AG08395 (cell line): ENCODE results near the gene RLBP1.

Source experiments
- DNase-seq: peaks from one replicate; pipeline ENCODE4 v3.0.0; 2012; ENCODE audit warnings: mixed read lengths, low spot score

The RLBP1 gene

GRCh38 chr15:89205991-89206585, 15.3 kb downstream of the RLBP1 start:
- DNase-seq, result no peak

- no peak for DNase-seq
Measured at GRCh38 chr15:89203705-89204273, 17.6 kb downstream of the RLBP1 start.

- no peak for DNase-seq
Measured at GRCh38 chr15:89201465-89202005, 19.8 kb downstream of the RLBP1 start.

GRCh38 chr15:89200182-89200581, 21.2 kb downstream of the RLBP1 start:
- DNase-seq, result no peak

DNA sequence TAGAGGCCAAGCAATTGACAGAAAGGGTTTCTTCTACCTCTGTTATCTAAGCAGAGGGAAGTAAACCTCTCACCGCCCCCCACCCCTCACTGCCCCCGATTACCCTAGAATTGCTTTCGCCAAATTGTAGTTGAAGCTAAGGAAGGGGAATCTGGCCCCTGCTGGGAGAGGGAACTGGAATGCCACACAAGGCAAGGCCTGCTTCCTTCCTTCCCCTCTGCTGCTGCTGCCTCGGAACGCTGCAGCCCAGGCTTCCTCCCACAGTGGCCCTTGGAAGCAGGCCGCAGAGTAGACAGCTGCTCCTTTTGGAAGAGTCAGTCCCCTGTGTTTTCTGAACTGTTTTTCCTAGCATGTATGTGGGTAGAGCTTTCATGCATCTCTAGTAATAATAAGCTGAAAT, 21.6 kb downstream of the RLBP1 start:
- DNase-seq, result no peak

DNA sequence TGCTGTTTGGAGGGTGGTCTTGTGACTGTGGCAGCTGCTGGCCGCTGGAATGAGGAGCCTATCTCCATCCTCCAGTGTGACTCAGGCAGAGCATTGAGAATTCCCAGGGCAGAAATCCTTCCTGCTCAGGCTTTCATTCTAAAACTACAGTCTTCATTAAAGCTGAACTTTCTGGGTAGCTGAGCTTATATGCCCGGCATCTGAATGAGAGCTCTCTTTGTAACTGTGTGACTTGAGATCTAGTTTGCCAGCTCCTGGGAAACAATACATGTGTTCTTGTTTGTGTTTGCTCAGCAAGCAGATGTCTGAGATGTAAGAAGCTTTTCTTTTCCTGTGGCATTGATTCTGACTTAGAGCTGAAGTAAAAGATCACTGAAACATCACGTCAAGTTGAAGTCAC, 22.4 kb downstream of the RLBP1 start:
- no peak for DNase-seq

DNA sequence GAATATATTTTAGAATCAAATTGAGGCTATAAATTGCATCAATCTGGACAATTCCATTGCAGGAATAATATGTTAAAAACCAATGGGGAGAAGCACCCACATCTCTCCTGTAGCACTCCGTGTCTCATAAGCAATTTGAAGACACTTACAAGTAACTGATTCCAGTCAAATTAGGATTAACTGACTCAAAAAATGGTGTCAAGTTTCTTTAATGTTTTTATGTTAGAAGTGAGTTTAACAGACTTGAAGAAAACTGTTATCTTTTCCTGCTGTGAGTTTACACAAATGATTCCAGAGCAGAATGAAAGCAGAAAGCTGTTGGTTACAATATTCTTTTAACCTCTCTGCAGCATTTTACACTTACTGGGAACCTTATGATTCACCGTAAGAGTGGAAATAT, 23.2 kb downstream of the RLBP1 start:
- no peak for DNase-seq

DNA sequence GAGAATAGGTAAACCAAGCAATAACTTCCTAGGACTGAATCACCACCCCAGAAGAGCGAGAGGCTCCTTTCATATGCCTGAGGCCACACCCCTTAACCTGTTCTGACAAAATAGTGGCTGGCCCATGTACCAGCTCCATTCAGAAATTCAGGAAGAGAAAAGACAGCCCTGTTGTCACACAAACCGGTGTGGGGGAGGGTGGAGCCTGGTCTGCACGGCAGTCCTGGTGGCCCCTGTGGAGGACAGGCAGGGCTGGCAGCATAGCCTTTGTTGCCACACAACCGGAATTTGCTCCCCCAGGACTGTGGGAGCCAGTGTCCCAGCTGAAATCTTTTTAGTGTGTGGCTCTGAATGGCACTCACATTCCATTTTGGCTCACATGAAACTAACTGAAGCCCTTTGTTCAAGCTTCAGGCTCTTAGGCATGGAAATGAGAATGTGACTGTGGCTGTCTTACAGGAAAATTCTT, 23.8 kb downstream of the RLBP1 start:
- DNase-seq, result no peak

DNA sequence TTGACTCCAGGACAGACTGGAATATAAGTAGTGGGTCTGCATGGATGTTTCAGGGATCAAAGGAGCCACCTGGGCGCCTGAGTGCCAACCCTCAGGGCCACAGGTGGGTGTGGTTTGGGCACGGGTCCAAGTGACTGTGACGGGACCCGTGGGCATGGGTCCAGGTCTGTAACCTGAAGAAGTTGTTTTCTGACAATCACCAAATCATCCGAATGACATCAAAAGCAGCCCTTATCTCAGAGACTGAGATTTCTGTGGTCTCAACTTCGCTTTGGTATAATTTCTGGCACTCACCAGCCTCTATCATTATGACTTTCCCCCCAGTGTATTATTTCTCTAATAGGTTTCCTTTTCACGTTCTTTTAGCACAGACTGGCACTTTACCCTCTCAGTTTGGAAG, 24.4 kb downstream of the RLBP1 start:
- DNase-seq, result no peak

- DNase-seq, result no peak
Measured at GRCh38 chr15:89196241-89196640, 25.1 kb downstream of the RLBP1 start.

GRCh38 chr15:89195836-89196235, 25.5 kb downstream of the RLBP1 start:
- no peak for DNase-seq

GRCh38 chr15:89194608-89195007, 26.8 kb downstream of the RLBP1 start:
- DNase-seq, result no peak

DNA sequence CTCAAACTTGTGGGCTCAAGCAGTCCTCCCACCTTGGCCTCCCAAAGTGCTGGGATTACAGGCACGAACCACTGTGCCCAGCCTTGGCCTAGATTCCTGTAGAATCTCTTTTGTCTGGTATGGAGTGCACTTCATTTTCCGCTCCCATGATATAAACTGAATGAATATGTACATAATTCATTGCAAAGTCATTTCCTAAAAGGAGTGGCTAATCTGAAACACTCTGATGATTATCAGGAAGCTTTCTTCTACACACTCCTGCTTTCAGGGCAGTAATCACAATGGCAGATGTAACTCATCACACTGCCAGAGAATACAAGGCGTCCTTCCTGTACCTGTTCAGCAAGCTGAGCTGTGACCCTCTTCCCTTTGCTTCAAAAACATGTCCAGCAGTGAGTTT, 28.6 kb downstream of the RLBP1 start:
- DNase-seq, result no peak

DNA sequence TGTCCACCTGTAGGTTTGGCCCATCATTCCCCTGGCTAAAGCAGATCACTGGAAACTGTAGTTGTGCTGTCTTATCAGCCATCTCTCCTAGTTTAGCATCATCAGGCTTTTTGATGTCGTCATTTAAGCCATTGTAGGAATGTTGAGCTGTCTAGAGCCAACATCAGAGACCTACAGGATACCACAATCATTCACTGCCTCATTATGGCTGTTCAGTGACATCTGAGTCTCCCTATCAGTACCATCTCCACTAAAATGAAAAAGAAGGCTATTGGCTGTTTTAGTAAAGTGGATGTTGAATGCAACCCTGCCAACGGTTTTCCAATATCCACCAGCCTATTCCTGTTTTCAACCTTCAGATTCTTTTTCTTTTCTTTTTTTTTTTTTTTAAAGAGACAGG, 29.2 kb downstream of the RLBP1 start:
- no peak for DNase-seq

DNA sequence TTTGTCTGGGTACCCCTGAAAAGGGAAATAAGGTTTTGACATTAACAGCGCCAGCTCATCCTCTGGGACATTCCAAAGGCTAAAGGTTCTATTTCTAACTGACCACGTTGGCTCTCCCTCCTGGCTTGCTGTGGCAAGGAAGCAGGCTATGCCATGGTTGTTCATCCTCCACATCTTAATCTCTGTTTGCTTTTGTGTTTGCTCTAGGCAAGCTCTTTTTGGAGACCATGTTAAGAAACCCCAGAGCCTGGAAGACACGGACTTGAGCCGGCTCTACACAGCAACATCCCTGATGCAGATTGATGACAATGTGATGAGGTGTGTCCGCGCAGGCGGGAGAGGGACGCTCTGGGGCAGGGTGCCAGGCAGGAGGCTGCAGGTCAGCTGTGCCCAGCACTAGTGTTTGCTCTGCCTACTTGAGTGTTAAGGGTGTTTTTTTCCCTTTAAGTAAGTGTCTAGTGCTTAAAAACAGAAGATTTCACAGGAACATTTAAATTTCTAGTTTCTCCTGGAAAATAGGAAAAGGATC, 33.3 kb downstream of the RLBP1 start:
- DNase-seq, result no peak

DNA sequence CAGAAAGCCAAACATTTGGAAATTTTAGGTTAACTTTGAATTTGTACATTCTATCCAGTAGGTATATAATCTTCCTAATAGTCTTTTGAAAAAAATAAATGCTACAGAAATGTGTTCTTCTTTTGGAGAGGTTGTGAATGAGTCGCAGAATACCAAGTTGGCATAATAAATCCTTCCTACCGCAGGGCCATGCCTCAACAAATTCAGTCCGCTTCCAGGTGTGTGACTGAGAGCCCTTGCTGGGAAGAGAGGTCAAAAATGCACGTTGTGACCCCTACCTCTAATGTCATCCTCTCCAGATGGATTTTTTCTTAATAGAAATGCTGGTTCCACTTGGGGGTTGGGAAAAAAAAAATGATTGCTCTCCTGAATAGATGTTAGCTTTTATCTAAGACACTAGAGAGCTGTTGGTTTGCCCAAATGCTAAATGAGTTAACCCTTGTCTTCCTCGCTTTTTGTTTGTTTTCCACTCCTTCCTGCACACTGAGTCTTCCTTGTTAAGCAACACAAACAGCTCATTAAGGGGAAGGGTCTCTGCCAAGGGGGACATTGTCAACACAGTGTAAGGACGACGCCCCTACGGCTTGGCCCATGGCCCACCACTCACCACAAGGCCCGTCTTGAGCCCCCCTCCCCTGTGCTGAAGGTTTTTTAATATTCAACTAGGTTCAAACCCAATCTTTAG, 33.9 kb downstream of the RLBP1 start:
- DNase-seq, result no peak

DNA sequence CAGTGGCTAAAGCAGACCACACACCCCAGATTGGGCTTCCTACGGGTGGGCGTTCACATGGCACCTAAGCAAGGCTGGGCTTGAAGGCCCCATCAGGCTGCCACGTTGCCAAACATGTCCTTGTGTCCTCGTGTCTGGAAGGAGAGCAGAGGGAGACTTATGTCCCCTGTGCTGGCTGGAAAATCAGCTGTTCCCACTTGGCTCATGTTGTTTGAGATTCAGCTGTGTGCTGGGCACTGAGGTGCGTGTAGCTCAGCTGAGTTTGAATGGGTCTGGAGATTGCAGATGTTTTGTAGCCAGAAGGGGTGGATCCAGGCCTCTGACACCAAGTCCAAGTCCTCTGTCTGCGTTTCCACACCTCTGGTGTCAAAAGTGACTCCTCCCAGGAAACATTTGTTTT, 34.6 kb downstream of the RLBP1 start:
- no peak for DNase-seq

GRCh38 chr15:89184886-89185526, 36.4 kb downstream of the RLBP1 start:
- DNase-seq, result no peak

DNA sequence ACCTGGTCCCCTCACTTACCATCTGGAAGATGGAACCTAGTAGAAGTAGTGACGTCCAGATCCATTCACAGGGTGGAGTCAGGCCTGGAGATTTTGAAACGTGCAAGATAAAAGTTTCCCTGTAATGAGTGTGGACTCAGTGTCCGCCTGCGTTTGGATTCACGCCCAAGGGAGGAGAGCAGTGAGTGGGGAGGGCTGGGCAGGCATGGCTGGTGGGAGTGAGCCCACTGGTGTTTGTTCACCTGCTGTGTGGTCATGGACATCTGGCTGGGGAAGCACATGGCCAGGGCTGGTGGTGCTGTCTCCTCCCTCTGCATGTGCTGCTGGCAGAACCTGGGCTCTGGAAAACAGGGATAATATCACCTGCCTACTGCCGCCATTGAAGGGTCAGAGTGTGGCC, 37.0 kb downstream of the RLBP1 start:
- no peak for DNase-seq

DNA sequence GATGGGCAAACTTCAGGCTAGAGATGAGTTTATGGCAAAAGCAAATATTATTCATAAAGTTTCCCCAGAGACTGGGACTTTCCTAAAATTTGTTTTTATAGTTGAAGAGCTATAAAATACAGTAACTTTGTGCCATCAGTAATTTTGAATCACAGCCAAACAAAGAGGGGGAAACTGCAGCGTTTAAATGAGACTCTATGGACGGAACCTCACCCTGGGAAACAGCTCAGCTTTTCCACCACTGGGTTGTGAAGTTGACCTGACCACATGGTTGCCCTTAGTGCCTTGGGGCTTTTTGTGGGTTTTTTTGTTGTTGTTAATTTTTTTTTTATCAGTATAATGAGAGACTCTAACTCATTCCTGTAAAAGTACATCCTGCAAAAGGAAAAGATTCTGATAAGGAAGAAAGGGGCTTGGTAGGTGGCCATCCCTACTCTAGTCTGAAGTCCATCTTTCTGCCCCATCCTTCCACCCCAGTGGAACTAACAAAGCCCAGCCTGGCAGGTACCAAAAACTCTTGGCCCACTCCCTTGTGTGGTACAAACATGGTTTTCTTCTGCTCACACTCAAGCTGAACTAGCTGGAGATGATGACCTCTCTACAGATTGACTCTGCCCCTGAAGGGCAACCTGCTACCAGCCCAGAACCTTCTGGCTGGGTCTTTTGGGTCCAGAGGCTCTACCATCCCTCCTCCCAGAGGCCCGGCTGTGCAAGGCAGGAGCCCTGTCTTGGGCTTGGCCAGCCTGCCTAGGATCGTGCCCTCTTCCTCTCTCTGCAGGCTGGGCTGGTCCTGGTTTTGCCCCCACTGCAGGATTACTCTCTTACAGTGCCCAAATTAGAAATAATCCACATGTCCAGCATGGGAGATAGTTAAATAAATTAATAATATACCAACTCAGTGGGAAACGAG, 41.2 kb downstream of the RLBP1 start:
- no peak for DNase-seq

DNA sequence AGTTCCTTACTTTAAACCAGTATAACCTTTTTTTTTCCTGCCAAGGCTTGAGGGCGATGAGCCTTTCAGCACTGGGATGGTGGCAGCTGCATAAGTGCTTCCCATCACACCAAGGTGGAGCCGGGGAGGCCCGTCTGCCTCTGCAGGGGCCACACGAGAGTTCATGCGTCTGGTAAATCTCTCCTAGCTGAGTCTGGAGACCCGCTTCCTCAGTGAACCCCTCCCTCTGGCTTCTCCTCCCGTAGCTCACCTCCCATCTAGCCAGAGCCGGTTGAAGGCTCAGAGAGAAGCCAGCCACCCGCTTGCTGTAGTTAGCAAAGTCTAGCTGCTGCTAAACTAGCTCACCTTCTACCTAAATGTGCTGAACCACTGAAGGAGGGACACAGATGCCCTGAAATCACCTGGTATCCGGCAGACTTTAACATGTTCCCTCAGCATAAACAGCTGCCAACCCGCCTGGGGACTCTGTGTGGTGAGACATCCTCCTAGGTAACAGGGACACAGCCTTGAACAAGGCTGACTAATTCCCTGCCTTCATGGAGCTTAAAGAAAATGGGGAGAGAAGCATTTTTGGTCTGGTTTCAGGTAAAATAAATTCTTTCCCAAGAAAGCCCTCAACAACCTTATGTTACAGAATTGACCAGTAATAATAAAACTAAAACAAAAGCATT, 42.9 kb downstream of the RLBP1 start:
- no peak for DNase-seq
